HG03442 (cell line): ENCODE results near the gene PAFAH1B2.

Source experiments
- ATAC-seq: cut with Tn5 transposase; IDR thresholded peaks from one replicate; pipeline ENCODE4 v1.9.1; 2021; ENCODE audit warnings: mild to moderate bottlenecking, moderate library complexity; ENCODE audit not compliant: unreplicated experiment

Gene PAFAH1B2

GRCh38 chr11:117220568-117220967 is 76.5 kb downstream of the PAFAH1B2 start:
- no peak for ATAC-seq

DNA sequence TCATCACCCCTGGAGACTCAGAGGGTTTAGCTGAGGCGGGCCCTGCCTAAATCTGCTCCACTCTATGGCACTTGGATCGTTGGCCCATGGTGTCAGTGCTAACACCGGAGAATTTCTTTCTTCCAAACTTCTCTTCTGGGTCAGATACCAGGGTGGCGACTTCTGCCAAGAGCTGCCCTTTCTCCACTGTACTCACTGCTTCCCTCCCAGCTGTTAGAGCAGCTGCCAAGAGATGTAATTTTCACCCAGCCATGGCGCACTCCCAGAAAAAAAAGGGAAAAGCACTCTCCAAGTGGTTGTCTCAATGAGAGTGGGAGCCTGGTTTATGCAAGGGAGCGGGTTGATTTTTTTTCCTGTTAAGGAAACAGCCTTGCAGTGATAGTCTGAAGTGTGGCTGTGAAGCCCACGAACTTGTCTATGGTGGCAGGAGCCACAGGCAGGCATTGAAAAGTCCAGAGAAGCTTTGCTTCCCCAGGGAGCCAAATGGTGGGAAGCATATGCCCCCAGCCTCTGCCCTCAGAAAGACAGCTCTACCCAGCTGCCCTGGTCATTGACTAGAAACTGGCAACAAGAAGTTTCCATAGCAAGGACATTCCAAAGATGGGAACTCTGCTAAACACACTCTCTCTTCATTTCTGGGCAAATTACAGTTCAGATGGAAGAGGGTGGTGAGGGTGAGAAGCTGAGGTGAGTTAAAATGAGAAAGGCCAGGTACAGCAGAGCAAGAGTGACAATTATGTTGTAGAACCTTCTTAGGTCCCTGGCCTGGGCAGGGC is 77.1 kb downstream of the PAFAH1B2 start:
- ATAC-seq: no peak

DNA sequence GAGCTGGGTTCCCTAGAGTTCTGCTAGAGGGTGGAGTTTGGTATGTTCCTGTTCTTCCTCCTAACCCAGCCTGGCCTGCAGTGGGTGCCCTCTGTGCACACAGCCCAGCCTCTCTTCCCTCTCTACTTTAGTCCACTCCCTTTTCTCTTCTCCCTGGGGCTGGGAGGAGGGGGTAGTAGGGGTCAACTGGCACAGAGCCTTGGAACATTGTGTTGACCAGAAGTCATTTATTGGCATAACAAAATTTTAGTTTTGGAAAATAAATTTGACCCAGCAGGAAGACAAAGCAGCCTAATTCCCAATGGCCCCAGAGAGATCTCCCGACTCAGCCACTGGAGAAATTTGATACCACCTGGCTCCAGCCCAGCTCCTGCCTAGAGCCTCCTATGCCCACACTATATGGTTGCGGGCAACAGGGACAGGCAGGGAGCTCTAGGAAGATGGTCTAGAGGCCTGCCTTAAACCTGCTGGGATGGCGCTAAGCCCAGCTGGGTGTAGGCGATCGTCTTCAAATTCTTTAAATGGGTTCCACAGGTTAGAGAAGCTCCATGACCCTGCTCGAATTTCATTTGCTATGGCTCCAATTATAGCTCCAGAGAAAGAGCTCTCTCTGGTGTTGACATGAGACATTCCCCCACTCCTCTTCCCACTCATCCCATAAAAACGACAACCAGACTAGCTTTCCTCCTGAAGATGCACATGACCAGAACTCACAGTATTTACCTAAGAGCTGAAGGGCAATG is 77.9 kb downstream of the PAFAH1B2 start:
- ATAC-seq: no peak

- no peak for ATAC-seq
These were observed 79.1 kb downstream of the PAFAH1B2 start for GRCh38 chr11:117222991-117223740.

DNA sequence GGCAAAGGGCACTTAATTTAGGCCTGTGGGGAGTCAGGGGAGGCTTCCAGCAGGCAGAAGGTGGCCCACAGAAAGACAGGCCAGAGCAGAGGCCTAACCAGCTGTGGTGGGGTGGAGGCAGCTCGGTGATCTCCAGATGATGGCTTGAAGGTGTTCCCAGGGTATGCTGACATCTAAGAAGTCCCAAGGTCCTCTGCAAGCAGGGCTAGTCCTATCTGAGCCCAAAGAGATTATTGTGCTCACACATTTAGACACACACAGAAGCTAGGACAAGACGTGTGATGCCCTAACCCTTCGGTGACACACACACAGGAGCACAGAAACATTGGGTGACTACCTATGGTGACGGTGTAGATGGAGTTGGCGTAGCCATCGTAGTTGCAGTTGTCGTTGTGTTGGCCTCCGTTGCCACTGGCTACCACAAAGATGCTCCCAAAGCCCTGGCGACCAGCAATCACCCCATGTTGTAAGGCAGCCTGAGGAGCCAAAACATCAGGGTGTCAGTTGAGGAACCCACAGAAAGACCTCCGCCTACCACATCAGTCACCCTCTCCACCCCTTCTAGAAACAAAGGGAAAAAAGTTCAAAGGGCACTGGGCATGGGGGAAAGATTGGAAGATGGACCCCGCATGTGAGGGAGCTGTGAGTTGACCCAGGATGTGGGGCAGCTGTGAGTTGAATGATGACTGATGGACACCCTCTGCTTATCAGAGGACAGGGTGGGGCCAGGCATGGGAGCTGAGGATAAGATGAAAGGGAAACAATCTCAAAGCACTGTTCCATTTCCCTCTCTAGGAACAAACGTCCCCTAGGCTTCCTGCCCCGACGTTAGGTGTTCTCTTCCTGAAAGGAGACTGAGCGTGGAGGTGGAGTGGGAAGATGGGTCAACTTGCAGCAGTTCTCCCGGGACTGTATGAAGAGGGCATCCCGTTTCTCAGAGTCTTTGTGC is 79.9 kb downstream of the PAFAH1B2 start:
- no peak for ATAC-seq

DNA sequence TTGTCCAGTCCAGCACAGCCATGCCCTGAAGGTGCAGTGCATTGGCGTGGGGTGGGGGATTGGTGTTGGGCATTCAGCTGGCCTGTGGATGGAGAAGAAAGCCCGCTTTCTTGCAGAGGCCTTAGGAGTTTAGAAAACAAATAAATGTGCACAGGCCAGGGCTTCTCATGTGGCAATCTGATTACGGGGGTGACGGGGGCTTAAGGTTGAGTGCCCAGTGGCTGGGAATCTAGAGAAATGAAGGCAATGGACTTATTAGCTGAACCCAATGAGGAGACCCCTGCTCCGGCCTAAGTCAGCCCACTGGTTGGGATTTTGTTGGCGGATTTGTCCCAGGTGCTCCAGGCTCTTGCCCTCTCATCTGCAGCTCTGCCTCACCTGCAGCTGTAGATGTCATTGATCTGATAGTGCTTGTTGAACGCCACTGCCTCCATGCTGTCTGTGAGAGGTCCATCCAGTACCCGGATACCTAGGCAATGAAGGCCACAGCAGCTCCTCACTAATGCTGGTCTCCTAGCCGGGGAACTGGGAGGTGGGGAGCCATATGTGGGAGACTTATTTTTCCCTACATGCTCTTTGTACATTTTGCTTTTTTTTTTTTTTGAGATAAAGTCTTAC is 81.6 kb downstream of the PAFAH1B2 start:
- no peak for ATAC-seq
